Hippocampal formation (tissue), 2 donors: ENCODE data around the gene FAM222B.
A peak's percentile ranks its signal among the peaks of the same experiment; 100 is the strongest.
"Not testable (repeated sequence)": the region's sequence is repeated elsewhere in the genome, so short reads cannot be mapped to it uniquely, and the experiment has no call there.

Experiments
- DNase-seq, 2 donors: peaks; one replicate each; lab custom pipeline; 2025; lab: John Stamatoyannopoulos, UW

The FAM222B gene

DNA sequence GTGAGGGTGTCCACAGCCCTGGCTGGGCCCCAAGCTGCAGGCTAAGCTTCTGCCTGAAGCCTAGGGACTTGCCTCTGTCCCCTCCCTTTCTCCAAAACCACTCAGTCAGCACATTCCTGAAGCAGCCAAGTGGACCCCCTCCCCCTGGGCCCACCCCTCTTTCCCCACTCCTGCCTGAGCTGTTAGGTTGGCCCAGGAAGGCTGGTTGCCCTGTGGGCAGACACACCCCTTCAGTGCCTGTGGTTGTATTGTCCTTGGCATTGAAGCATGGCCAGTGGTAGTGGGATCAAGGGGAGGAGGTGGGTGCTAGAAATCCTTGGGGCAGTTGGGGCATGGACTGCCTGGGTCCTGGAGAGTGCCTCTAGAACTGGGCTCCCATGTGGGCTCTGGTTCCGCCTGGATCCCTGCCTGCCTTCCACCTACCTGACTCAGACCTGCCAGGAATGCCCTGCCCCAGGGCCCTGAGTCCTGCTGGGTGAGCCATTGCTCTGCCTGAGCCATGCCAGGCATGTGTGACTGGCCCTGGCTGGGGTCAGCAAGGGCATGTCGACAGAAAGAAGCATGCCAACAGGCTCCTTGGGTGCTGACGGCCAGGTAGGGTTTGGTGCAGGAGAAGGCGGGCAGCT is 96.7 kb downstream of the FAM222B start:
- no peak for DNase-seq

DNA sequence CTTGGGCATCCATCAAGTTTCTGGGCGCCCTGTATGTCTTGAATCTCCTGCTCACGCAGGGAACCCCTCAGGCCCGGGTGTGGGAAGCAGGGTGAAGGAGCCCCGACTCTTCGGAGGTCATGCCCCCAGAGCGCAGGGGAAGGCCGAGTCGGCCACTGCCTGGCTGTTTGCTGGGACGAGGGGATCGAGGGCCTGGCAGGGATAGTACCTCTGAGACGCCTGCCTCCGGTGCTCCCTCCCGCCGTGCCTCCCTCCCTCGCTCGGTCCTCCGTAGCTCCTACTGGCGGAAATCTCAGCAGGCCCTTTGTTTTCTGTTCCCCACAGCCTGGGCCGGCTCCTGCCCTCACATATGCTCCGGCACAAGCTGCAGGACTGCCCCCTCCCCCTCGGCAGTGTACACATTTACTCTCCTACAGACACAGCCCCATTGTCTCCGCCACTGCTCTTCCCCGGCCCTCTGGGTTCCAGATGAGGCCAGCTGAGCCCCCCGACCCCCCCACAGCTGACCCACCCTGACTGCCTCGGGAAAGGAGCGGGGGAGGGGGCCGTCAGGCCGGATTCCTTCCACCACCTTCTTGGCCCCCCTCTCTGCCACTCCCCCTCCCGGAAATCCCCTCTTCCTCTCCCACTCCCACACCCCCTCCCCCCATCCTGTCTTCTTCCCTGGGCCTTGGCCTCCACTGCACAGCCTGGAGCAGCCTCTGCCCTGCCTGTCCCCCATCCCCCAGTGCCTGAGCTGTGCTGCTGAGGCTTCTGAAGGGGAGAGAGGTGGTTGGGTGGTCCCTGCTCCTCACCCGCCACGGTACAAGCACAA is 97.4 kb downstream of the FAM222B start:
- DNase-seq: peak; percentile 91 to 93

DNA sequence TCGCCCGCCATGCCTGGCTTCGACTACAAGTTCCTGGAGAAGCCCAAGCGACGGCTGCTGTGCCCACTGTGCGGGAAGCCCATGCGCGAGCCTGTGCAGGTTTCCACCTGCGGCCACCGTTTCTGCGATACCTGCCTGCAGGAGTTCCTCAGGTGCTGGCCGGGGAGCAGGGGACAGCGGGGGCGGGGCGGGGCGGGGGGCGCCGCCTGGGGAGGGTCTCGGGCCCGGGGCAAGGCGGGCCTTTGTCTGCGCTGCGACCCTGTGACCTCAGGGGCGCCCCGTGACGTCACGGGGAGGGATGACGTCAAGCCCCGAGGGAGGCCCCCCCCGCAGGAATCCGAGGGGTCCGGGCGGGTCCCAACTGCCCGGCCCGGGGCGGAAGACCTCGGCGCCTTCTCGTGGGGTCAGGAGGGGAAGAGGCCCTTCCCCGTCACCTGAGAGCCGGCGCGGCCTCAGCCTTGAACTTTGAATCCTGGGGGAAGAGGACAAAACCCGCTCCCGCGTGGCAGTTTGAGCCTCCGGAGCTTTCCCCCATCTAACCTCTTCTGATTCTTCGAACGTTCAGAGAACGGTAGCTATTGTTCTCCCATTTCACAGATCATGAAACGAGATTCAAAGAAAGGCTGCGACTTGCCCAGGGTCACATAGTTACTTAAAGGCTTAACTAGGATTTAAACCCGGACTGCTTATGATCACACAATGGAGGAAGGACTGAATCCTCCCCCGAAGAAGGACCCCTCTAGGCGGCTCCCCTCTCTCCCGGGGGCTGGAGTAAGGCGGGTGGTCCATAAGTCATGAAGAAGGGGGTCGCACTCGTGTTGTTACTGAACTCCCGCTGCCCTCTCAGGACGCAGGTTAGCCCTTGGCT is 98.3 kb downstream of the FAM222B start:
- DNase-seq: no peak

DNA sequence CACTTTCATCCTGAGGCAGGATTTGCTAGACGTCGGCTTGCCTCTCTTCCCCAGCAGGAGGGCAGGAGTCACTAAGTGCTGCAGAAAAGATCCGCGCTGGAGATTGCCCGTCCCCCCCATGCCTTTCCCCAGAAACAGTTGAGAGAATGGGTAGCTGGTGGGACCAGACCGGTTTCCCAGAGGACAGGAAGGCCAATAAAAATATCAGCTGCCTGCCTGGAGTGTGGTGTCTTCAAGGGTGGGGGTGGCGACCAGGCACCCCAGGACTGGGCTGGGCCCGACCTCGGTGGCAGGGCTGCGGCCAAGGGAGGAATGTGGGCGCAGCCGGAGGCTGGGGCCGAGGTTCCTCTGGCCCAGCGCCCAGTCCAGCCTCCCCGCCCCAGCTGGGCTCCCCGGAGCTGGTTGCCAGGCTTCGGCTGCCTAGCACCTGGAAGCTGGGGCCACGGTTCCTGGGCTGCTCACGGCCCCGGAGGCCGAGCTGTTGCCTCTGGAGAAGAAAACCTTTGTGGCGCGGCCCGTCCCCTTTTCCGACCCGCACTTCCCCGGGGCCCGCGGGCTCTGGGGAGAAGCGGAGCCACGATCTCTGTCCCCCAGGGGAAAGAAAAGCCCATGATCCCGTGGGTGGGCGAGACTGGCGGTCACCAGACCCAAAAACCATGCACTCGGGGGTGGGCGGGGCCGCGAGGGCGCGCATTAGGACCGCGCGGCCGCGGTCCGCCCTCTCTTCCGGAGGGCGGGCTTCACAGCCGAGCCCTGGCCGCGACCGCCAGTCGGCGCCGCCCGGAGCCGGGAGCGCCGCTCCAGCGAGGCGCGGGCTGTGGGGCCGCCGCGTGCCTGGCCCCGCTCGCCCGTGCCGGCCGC is 99.1 kb downstream of the FAM222B start, which contains the start of gene TRAF4:
Gene TRAF4 (plus strand): TSS at position 769 of the 861 bp plus-strand sequence. CDS start 102 bp downstream, outside the sequence.
- DNase-seq: peak; percentile 59 to 77

DNA sequence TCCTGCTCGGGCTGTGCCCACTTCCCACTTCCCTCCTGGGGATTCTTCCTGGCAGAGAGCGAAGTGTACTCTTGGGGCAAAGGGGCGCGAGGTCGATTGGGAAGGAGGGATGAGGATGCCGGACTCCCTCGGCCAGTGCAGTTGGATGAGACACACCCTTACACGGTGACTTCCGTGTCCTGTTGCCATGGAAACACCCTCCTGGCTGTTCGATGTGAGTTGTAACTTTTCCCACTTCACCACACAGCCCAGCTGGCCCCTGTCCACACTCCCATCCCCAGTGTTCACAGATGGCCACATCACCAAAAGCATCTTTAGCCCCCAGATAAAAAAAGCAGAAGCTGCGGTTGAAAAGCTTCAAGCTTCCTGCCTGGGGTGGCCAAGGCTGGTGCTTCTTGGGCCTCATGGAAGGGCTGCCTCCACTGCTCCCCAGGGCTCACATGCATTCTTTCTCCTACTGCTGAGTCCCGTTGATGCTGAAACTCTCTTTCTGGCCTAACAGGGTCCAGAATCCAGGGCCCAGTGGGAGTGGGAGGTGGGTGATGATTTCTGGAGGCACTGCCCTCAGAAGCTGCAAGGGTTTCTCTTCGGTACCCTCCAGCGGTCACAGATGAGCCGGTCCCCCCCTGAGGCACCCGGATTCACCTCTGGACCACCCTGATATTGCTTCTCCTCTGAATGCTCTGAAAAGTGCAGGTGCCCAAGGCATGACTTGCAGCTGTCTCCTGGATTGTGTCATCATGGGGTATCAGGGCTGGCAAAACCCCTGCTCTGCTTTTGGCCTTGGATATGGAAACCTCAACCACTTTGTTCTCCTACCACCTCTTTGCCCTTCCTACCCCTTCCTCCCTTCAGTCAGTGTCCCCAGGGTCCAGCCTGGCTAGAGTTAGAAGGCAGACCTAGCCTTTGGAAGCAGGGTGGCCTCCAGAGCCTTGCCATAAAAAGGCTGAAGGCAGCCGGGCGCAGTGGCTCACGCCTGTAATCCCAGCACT is 100.9 kb downstream of the FAM222B start:
- peak in 1 of 2 donors; percentile 15 for DNase-seq

DNA sequence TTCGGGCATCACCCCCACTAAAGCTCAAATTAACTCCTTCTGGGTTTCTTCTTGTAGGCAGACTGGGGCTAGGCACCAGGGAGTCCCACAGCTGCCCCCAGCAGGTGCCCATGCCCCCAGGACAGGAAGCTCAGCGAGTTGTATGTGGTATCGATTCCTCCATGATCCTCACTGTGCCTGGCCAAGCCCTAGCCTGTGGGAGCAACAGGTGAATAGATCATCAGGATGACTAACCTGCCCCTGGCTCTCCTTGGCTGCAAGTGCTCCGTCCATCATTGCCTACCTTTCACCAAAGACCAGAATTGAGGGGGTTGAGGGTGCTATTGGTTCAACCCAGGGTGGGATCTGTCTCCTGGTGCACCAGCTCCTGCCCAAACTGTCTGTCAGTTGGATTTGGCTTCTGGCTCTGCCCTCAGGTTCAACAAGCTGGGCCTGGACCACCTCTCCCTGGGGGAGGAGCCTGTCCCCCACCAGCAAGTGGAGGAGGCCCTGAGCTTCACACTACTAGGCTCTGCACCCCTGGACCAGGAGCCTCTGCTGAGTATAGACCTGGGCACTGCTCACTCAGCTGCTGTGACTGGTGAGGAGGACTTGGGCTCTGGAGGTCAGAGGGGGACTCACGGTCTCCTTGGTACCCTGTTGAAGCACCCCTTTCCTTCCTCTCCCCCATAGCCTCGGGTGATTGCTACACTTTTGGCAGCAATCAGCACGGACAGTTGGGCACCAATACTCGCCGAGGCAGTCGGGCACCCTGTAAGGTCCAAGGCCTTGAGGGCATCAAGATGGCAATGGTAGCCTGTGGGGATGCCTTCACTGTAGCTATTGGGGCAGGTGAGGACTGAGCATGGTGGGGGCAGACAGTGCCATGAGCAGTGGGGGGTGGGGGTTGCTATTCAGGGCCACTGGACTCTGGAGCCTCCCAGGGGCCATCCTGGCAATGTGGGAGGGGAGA is 101.9 kb downstream of the FAM222B start:
- no peak for DNase-seq

DNA sequence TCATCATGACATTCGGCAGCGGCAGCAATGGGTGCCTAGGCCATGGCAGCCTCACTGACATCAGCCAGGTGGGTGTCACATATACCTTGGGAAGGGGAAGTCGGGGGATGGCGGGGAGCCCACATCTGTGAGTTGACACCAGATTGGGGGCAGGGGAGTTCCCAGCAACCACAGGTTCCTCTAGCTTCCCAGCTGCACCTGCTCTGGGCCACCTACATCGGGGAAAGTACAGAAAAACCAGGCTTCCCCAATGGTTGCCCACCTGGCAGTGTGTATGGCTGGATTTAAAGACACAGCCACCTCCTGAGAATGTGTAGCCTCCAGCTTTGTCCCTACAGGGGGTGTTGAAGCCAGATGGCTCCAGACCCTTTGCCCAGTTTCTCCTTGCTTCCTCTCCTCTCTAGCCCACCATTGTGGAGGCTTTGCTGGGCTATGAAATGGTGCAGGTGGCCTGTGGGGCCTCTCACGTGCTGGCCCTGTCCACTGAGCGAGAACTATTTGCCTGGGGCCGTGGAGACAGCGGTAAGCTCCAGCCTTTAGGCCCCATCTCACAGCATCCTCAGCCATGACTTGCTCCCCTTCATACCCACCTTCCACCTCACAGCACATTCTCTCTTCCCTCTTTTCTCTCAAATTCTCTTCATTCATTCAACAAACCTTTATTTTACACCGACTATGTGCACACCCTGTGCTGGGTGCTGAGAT is 103.8 kb downstream of the FAM222B start:
- DNase-seq: no peak

DNA sequence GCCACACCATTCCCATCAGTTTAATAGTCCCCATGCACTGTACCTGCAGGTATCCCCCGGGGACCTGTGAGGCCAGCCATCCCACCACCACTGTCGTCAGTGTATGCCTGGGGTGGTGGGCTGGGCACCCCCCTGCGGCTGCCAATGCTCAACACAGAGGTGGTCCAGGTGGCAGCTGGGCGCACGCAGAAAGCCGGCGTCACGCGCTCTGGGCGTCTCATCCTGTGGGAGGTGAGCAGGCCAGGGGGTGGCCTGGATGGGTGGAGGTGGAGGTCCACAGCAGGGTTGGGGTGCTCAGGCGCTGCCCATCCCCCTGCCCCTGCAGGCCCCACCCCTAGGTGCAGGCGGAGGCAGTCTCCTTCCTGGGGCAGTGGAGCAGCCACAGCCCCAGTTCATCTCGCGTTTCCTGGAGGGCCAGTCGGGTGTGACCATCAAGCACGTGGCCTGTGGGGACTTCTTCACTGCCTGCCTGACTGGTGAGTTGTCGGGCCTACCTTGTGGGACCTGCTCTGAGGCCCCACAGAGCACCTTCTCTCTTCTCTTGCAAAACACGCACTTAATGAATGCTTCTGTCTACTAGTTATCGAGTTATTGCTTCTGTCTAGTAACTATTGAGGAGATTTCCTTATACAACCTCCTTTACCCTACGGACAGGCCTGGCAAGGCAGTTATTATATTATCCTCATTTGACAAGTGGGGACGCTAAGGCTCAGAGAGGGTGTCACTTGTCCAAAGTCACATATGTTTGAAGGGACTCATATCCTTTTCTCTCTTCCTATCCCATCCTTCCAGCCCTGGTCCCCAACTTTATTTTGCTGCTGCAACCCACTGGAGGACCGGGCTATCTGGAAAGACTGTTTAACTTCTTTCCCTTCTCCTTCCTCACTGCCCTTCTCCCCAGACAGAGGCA is 104.6 kb downstream of the FAM222B start:
- no peak for DNase-seq

DNA sequence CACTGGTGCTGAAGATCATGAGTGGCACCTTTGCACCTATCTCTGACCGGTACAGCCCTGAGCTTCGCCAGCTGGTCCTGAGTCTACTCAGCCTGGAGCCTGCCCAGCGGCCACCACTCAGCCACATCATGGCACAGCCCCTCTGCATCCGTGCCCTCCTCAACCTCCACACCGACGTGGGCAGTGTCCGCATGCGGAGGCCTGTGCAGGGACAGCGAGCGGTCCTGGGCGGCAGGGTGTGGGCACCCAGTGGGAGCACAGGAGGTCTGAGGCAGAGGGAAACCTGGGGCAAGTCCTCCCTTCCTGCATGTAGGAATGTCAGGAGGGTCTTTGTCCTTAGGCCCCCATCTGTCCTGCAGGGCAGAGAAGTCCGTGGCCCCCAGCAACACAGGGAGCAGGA is 105.3 kb downstream of the FAM222B start:
- no peak for DNase-seq

DNA sequence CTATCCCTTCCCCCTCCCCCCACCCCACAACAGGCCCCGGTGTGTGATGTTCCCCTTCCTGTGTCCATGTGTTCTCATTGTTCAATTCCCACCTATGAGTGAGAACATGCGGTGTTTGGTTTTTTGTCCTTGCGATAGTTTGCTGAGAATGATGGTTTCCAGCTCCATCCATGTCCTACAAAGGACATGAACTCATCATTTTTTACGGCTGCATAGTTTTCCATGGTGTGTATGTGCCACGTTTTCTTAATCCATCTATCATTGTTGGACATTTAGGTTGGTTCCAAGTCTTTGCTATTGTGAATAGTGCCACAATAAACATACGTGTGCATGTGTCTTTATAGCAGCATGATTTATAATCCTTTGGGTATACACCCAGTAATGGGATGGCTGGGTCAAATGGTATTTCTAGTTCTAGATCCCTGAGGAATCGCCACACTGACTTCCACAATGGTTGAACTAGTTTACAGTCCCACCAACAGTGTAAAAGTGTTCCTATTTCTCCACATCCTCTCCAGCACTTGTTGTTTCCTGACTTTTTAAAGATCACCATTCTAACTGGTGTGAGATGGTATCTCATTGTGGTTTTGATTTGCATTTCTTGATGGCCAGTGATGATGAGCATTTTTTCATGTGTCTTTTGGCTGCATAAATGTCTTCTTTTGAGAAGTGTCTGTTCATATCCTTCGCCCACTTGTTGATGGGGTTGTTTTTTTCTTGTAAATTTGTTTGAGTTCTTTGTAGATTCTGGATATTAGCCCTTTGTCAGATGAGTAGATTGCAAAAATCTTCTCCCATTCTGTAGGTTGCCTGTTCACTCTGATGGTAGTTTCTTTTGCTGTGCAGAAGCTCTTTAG is 106.4 kb downstream of the FAM222B start:
- not testable (repeated sequence) for DNase-seq

DNA sequence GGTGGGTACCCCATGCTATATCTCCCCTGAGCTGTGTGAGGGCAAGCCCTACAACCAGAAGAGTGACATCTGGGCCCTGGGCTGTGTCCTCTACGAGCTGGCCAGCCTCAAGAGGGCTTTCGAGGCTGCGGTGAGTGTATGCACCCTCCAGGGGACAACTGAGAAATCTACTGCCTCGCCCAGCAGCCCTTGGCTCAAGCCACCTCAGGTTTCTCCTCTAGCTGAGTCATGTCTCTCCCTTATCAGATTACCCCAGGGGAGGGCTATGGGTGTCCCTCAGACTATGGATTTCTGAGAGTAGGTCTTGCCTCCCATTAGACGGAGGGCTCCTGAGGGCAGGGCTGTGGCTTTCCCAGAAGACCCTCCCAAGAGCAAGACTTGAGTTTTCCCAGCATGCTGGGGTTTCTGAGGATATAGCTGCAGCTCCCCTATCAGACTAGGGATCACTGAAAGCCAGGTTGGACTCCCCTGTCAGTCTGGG is 107.3 kb downstream of the FAM222B start:
- no peak for DNase-seq

DNA sequence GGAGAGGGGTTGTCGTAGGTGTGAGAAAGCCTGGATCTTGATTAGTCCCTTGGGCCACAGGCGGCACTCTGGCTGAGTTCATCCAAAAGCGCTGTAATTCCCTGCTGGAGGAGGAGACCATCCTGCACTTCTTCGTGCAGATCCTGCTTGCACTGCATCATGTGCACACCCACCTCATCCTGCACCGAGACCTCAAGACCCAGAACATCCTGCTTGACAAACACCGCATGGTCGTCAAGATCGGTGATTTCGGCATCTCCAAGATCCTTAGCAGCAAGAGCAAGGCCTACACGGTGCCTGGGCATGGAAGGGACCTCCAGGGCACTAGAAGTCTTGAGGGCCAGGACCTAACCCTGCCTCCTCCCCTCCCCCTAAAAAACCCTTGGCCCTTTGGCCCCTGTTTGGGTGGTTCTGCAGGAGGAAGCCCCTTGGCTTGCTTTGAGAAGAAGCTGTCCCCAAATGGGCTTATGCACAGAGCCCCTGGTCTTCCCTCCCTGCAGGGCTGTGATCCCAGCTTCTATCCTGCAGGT is 107.8 kb downstream of the FAM222B start:
- no peak for DNase-seq

DNA sequence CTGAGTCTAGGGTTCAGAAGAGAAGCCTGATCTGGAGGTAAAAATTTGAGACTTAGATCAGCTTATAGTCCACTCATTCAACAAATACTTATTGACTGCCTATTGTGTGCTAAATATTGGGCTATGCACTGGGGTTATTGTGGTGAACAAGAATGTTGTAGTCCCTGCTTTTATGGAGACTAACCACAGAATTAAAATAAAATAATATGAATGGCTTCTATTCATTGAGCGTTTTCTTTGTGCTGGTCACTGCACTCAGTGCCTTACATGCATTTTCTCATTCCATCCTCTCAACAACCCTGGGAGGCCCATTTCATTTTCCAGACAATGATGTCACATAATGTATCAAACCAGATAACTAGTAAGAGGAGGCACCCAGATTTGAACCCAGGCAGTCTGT is 109.2 kb downstream of the FAM222B start:
- no peak for DNase-seq

DNA sequence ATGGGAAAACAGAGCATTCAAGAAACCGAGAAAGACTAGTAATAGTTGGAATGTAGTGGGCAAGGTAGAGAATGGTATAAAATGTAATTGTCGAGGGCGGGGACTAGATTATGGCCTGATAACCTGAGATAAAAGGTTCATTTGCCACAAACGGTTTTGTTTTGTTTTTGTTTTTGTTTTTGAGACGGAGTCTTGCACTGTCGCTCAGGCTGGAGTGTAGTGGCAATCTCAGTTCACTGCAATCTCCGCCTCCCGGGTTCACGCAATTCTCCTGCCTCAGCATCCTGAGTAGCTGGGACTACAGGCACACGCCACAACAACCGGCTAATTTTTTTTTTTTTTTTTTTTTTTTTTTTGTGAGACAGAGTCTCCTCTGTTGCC is 112.7 kb downstream of the FAM222B start:
- DNase-seq: no peak

DNA sequence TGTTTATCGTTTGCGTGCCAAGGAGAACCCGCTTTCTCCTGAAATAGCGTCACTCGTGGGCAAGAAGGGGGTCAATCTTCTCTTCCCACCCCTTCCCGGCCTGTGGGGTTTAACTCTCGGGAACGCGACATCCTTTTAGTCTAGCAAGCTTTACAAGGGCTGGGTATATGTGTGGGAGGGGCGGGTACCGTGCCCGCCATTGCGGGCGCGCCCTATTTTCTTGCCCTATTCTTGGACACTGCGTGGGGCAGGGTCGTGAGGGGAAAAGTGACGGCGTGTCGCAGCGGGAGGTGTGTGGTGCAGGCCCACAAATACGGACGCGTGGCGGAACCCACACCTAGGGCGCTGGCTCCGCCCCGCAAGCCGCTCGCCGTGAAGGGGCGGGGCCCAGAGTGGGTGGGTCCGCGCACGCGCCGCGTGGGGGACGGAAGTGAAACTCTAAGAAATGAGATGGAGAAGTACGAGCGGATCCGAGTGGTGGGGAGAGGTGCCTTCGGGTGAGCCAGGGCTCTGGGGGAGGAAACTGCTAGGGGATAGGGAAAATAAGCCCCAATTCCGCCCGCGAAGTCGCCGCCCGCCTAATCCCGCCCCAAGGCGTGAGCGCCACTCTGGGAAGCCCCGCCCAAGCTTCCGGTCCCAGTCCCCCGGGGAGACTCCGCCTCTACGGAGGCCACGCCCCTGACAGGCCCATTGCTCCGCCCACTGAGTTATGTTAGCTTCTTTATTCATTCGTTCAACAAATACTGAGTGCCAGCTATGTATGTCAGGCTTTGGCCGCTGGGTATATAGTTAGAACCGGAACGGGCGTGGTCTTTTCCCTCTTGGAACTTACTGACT is 114.0 kb downstream of the FAM222B start, which contains the start of gene NEK8:
Gene NEK8 (plus strand): TSS at position 425 of the 837 bp plus-strand sequence. CDS start 26 bp downstream, at position 451.
- peak; percentile 85 to 86 for DNase-seq
